K562 (cell line): Measurements from ENCODE around the gene PDHX. TPM values are rescaled to one million over a fixed set of nuclear protein-coding genes. Genes with fewer than 3 reads are reported as not detected.

Experiments
- CBFA2T3 ChIP-seq: fragments of 450-650 bp; IDR thresholded peaks from 2 replicates; pipeline ENCODE4 v1.6.1; 2017
- CBX1 ChIP-seq: sonication (generic); IDR thresholded peaks from 2 replicates; pipeline ENCODE4 v1.6.1; 2016; ENCODE audit warnings: antibody characterized with exemption, low read depth, mild to moderate bottlenecking
- MTA3 ChIP-seq: fragments of 450-650 bp; formaldehyde crosslinking; IDR thresholded peaks from 2 replicates; pipeline ENCODE4 v1.6.1; 2017; ENCODE audit warnings: mild to moderate bottlenecking, borderline replicate concordance
- ZBTB34 ChIP-seq: fragments of 250-450 bp; sonication (Bioruptor Pico); IDR thresholded peaks from 2 replicates; pipeline ENCODE4 v1.8.0; 2021; ENCODE audit warnings: mild to moderate bottlenecking, moderate library complexity
- ZNF263 ChIP-seq: sonication (generic); formaldehyde crosslinking; IDR thresholded peaks from 2 replicates; pipeline ENCODE4 v1.8.0; 2022; ENCODE audit warnings: mild to moderate bottlenecking, missing genetic modification reagents, borderline replicate concordance
- polyA plus RNA-seq, 8 experiments: library from polyadenylated mRNA; depleted of rRNA in 4 of 8; stranded (reverse) in 5 of 8; unstranded in 3 of 8; fragments of >200 nt; fragmentation: Nextera tagmentation in 2 of 8; fragmentation: Illumina TruSeq in 1 of 8; extraction: Ambion mirVana in 2 of 8; extraction: Trizol in 1 of 8; gene quantifications; 2 replicates each; pipeline versions ENCODE4 v1.2.1 to v1.2.3, GENCODE V29; 2011 to 2014; ENCODE audit warnings: inconsistent platforms in 1 of 8, missing spikeins in 1 of 8
- total RNA-seq, 7 experiments: library from RNA; depleted of rRNA in 6 of 7; stranded (reverse); fragments of >200 nt in 6 of 7; fragmentation: Illumina TruSeq in 2 of 7; extraction: Trizol in 2 of 7; gene quantifications; 2 replicates each; pipeline versions ENCODE4 v1.2.1 to v1.2.3, GENCODE V29; 2011 to 2021; ENCODE audit warnings: low replicate concordance in 1 of 7
- TF ChIP-seq, protein P1 (sequence below): sonication (generic); formaldehyde crosslinking; IDR thresholded peaks from 2 replicates; pipeline ENCODE4 v1.8.1; 2023; ENCODE audit warnings: mild to moderate bottlenecking, missing genetic modification reagents
- TF ChIP-seq, protein P2 (sequence below): sonication (generic); formaldehyde crosslinking; IDR thresholded peaks from 2 replicates; pipeline ENCODE4 v1.9.0; 2022; ENCODE audit warnings: mild to moderate bottlenecking, missing genetic modification reagents

PDHX gene
- total and polyA plus RNA-seq, 9 of the 15 experiments (the other 6 are each of a cell fraction or from before 2014, with no cell fraction given), result 20.8 to 43.5 (median 31.2) TPM

- TF ChIP-seq, protein P1, sequence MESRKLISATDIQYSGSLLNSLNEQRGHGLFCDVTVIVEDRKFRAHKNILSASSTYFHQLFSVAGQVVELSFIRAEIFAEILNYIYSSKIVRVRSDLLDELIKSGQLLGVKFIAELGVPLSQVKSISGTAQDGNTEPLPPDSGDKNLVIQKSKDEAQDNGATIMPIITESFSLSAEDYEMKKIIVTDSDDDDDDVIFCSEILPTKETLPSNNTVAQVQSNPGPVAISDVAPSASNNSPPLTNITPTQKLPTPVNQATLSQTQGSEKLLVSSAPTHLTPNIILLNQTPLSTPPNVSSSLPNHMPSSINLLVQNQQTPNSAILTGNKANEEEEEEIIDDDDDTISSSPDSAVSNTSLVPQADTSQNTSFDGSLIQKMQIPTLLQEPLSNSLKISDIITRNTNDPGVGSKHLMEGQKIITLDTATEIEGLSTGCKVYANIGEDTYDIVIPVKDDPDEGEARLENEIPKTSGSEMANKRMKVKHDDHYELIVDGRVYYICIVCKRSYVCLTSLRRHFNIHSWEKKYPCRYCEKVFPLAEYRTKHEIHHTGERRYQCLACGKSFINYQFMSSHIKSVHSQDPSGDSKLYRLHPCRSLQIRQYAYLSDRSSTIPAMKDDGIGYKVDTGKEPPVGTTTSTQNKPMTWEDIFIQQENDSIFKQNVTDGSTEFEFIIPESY (CRISPR knock-in tag), result no peak
- TF ChIP-seq MTA3, result no peak
- no peak for TF ChIP-seq CBX1
- TF ChIP-seq, protein P2, sequence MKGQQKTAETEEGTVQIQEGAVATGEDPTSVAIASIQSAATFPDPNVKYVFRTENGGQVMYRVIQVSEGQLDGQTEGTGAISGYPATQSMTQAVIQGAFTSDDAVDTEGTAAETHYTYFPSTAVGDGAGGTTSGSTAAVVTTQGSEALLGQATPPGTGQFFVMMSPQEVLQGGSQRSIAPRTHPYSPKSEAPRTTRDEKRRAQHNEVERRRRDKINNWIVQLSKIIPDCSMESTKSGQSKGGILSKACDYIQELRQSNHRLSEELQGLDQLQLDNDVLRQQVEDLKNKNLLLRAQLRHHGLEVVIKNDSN (CRISPR knock-in tag), result no peak
- TF ChIP-seq CBFA2T3, result 0 out of 2 replicates have a peak, but pooled peaks have one; percentile 3
- peak; percentile 42; the same call in 1 of the 2 replicates for TF ChIP-seq ZNF263 (CRISPR knock-in tag)
- TF ChIP-seq ZBTB34 (CRISPR knock-in tag), result no peak
These were observed 45.7 kb upstream of the PDHX start (continued) for GRCh38 chr11:34870548-34871196.
